NT2/D1 (cell line): Measurements from ENCODE around the gene MCOLN3.

Source experiments
- DNase-seq: peaks from one replicate; pipeline ENCODE4 v3.0.0-alpha.2; 2011; ENCODE audit warnings: low read depth, low spot score
- H3K27me3 ChIP-seq: 2 replicates; pipeline ENCODE4 v1.6.0; 2011; ENCODE audit warnings: mild to moderate bottlenecking; ENCODE audit not compliant: insufficient read length, insufficient read depth
- H3K36me3 ChIP-seq: 2 replicates; pipeline ENCODE4 v1.6.1; 2011; ENCODE audit warnings: mild to moderate bottlenecking, low read length, mixed read lengths; ENCODE audit not compliant: insufficient read depth, insufficient read length
- H3K4me1 ChIP-seq: 2 replicates; pipeline ENCODE4 v1.5.1; 2011; ENCODE audit not compliant: insufficient read depth, insufficient read length
- H3K4me3 ChIP-seq: 2 replicates; pipeline ENCODE4 v1.5.1; 2011; ENCODE audit warnings: low read depth; ENCODE audit not compliant: insufficient read length
- H3K9ac ChIP-seq: 2 replicates; pipeline ENCODE4 v1.6.0; 2011; ENCODE audit warnings: low read depth; ENCODE audit not compliant: insufficient read length
- H3K9me3 ChIP-seq: 2 replicates; pipeline ENCODE4 v1.5.1; 2011; ENCODE audit warnings: mild to moderate bottlenecking, low read length; ENCODE audit not compliant: insufficient read depth
- SUZ12 ChIP-seq: IDR thresholded peaks from 2 replicates; pipeline ENCODE4 v1.6.1; 2011; ENCODE audit not compliant: insufficient read length, insufficient read depth; ENCODE audit errors: extremely low read depth
- YY1 ChIP-seq: IDR thresholded peaks from 2 replicates; pipeline ENCODE4 v1.6.1; 2011; ENCODE audit not compliant: insufficient read length, insufficient read depth
- ZNF274 ChIP-seq: IDR thresholded peaks from 2 replicates; pipeline ENCODE4 v1.6.1; 2011; ENCODE audit warnings: mild to moderate bottlenecking, low read depth, low read length

Gene MCOLN3

DNA sequence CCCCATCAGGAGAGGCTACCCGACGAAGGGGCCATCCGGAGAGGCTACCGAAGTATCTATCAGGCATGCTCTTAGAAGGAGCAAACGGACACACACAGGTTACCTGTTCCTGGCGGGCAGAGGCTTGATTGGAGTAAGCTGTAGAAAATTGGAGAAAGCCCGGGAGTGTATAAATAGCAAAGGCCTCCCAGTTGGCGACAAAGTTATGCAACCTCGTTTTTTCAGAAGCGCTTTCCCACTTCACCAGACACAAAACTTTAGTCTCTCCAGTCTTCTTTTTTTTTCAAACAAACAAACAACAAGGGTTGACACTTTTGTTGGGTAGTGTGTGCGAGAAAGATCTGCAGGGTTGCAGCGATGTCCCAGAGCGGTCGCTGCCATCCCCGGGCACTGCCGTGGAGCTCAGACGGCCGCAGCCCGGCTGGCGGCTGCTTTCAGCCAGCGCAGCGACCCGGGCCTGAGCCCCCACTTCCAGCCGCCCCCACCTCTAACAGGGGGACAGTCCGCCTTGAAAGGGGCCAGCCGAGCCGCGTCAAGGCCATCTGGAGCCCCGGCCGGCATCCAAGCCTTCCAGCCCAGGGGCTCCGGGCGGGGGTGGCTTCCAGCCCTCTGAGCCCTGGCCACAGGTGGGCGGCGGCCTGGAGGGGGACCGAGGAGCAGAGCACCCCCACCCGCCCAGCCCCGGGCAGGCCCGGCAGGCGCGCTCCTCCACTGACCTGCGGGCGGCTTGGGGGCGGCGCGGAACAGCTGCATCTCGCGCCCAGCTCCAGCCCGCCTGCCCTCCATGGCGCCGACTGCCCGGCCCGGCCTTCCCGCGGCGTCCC lies 616 bp downstream of the MCOLN3 start:
- H3K4me1 ChIP-seq: peaks cover 3% of the 10 kb centered on the region
- H3K9ac ChIP-seq: peak overlapping the region; percentile 84
- H3K9me3 ChIP-seq: no peaks in the 10 kb centered on the region
- H3K4me3 ChIP-seq: peak overlapping the region; percentile 50
- H3K36me3 ChIP-seq: no peaks in the 10 kb centered on the region
- H3K27me3 ChIP-seq: peaks cover 47% of the 10 kb centered on the region
- TF ChIP-seq YY1 (no peak), SUZ12 (no peak), ZNF274 (no peak)
- no peak for DNase-seq

DNA sequence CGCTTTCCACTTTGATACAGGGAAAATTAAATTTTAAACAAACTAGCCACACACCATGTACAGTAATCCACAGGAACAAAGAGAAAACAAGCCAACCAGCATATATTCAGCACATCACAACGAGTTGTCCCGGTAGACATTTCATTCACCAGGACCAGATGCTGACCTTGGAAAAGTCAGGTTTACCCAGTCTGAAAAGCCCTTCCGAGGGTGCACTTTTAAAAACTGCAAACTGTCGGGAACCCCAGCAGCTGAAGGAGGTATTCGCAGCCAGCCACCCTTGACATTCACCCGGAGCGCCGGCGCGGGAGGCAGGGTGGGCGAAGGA lies 1.2 kb downstream of the MCOLN3 start:
- TF ChIP-seq SUZ12 (no peak), ZNF274 (no peak), YY1 (no peak)
- Histone ChIP-seq H3K9me3 (no peaks in the 10 kb centered on the region), H3K4me3 (peak overlapping the region; percentile 50), H3K36me3 (no peaks in the 10 kb centered on the region), H3K27me3 (peaks cover 47% of the 10 kb centered on the region), H3K4me1 (peaks cover 5% of the 10 kb centered on the region), H3K9ac (peak overlapping the region; percentile 84)
- no peak for DNase-seq

DNA sequence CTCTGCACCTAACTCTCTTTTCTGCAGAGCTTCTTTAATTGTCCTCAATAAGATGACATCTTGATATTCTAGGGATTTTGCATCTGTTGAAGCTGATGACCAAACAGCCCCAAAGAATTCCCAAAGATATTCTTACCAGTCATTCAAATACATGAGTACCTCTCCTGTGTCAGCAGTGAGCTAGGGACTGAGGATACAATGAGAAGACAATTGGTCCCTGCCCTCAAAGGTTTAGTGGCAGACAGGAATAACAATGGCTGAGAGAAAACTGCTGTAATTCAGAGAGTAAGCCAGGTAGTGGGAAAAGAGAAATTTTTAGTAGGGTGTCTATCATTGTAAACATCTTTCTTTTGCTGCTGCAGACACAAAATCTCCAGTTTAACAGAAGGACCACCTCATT lies 5.9 kb downstream of the MCOLN3 start:
- peaks cover 26% of the 10 kb centered on the region for H3K27me3 ChIP-seq
- no peak overlapping the region for H3K9ac ChIP-seq
- no peak for DNase-seq
- H3K4me1 ChIP-seq: peaks cover 9% of the 10 kb centered on the region
- H3K9me3 ChIP-seq: no peaks in the 10 kb centered on the region
- no peaks in the 10 kb centered on the region for H3K36me3 ChIP-seq
- H3K4me3 ChIP-seq: no peak overlapping the region
- TF ChIP-seq ZNF274 (no peak), YY1 (no peak), SUZ12 (no peak)

DNA sequence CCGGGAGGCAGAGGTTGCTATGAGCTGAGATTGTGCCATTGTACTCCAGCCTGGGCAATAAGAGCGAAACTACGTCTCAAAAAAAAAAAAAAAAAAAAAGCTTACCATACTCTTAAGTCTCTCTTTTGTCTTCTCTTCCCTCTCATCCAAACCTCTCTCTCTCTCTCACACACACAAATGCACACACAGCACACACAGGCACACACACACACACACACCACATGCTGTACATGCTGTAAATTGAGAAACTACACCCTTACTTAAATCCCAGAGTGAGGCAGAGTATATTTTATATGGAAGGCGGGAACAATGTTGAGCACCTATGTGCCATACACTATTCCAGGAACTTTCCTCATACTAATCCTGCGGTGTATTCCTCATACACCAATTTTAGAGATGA lies 6.5 kb downstream of the MCOLN3 start:
- no peak overlapping the region for H3K4me3 ChIP-seq
- H3K36me3 ChIP-seq: no peaks in the 10 kb centered on the region
- DNase-seq: no peak
- no peaks in the 10 kb centered on the region for H3K9me3 ChIP-seq
- H3K27me3 ChIP-seq: peaks cover 19% of the 10 kb centered on the region
- no peak overlapping the region for H3K9ac ChIP-seq
- H3K4me1 ChIP-seq: peaks cover 6% of the 10 kb centered on the region
- TF ChIP-seq ZNF274 (no peak), SUZ12 (no peak), YY1 (no peak)

DNA sequence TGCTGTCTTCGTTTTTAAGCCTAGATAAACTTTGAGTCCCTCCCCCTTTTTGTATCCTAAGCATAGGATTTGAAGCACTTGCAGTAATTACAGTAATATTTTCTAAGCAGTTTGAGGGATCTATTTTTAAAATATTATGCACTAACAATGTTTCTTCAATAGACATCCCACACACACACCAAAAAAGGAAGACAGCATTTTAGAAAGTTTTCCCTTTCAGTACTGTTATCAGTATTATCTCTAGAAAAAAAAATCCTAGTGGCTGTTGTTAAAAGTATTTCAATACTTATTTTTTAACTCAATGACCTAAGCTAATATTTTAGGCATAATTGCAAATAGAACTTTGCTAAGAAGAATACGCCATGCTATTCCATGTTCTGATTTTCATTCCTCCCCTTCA lies 15.1 kb downstream of the MCOLN3 start:
- no peak for DNase-seq

DNA sequence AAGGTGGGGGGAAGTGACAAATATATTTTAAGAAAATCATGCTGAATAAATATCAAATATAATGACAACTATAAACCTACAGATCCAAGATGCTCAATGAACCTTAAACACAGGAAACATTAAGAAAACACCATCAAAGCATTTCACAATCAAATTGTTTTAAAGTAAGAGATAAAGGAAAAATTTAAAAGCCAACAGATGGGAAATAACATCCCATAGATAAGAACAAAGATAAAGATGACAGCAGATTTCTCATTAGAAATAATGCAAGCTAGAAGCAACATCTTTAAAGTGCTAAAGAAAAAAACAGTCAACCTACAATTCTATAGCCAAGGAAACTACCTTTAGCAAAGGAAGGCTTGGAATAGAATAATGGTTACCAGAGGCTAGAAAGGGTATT lies 17.8 kb downstream of the MCOLN3 start:
- no peaks in the 10 kb centered on the region for H3K36me3 ChIP-seq
- H3K4me1 ChIP-seq: no peaks in the 10 kb centered on the region
- no peaks in the 10 kb centered on the region for H3K9me3 ChIP-seq
- no peak overlapping the region for H3K4me3 ChIP-seq
- DNase-seq: no peak
- no peak overlapping the region for H3K9ac ChIP-seq
- no peaks in the 10 kb centered on the region for H3K27me3 ChIP-seq
- no peak for TF ChIP-seq YY1
- TF ChIP-seq ZNF274: no peak
- no peak for TF ChIP-seq SUZ12

More for the DNA sequence above, 15.1 kb downstream of the MCOLN3 start:
- no peak for TF ChIP-seq SUZ12
- no peak for TF ChIP-seq ZNF274
- no peak for TF ChIP-seq YY1
- Histone ChIP-seq H3K9ac (no peak overlapping the region), H3K27me3 (no peaks in the 10 kb centered on the region), H3K36me3 (no peaks in the 10 kb centered on the region), H3K9me3 (no peaks in the 10 kb centered on the region), H3K4me1 (no peaks in the 10 kb centered on the region), H3K4me3 (no peak overlapping the region)

DNA sequence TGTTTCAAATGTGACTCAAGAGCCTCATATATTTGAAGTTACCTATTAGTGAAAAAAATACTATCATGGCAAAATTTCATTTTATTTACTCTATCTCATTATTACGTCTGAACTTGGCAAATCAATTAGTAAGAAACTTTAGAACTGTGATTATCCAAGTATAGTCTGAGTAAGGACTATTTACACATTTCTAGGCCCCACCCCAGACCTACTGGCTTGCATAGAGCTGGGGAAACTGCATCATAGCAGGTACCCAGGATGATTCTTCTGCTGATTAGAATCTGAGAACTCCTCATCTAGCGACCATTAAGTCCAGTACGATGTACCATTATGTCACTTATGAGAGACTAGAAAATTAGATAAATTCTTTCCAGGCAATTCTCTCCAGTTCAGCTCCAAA lies 20.1 kb downstream of the MCOLN3 start:
- Histone ChIP-seq H3K4me3 (no peak overlapping the region), H3K27me3 (no peaks in the 10 kb centered on the region), H3K9me3 (no peaks in the 10 kb centered on the region), H3K36me3 (no peaks in the 10 kb centered on the region), H3K9ac (no peak overlapping the region), H3K4me1 (no peaks in the 10 kb centered on the region)
- no peak for DNase-seq
- TF ChIP-seq ZNF274 (no peak), YY1 (no peak), SUZ12 (no peak)
